HG02840 (cell line): ENCODE data around the gene ZFR2.
"Not testable (repeated sequence)": the region's sequence is repeated elsewhere in the genome, so short reads cannot be mapped to it uniquely, and the experiment has no call there.

Experiments
- ATAC-seq: cut with Tn5 transposase; IDR thresholded peaks from one replicate; pipeline ENCODE4 v1.9.1; 2021; ENCODE audit warnings: mild to moderate bottlenecking, moderate library complexity, moderate number of reproducible peaks; ENCODE audit not compliant: unreplicated experiment, low FRiP score

The ZFR2 gene

DNA sequence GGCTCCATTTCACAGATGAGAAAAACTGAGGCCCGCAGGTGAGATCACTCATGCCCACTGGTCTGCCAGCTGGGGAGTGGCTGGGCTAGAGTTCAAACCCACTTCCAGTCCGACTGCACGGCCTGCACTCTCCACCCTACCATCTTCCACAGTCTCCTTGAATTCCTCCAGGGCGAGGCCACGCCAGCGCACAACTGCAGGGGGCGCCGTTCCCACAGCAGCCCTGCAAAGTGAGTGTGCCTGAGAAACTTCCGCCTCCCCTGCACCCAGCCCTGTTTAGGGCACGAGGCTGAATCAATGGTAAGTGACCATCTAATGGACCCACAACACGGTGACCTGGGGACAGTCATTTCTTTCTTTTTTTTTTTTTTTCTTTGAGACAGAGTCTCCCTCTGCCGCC, 10.8 kb upstream of the ZFR2 start:
- no peak for ATAC-seq

DNA sequence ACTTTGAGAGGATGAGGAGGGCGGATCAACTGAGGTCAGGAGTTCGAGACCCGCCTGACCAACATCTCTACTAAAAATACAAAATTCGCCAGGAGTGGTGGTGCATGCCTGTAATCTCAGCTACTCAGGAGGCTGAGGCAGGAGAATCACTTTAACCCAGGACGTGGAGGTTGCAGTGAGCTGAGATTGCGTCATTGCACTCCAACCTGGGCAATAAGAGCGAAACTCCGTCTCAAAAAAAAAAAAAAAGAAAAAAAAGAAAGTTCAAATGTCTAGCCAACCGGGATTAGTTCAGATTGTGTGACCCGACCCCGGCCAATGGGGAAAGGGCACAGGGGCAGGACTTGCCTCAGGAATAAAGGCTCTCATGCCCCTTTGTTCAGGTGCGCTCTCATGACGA, 5.9 kb upstream of the ZFR2 start:
- ATAC-seq = not testable (repeated sequence)

DNA sequence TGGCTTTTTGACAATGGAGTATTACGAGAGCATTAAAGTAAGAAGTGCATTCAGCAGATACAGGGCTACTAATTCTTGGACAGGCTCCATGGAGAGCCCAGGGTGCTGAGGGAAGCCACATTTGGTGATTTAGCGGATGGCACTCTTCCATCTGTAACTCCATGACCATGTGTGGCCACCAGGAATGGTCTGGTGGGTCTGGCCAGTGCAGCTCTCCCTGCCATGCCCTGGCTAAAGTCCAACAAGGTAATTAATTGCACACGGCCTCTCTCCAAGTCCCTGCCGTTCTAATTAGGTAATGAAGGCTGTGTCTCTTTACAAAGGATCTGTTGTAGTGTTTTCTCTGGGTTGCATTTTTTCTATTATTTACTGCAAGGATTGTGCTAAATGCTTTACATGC, 4.3 kb upstream of the ZFR2 start:
- ATAC-seq = no peak

DNA sequence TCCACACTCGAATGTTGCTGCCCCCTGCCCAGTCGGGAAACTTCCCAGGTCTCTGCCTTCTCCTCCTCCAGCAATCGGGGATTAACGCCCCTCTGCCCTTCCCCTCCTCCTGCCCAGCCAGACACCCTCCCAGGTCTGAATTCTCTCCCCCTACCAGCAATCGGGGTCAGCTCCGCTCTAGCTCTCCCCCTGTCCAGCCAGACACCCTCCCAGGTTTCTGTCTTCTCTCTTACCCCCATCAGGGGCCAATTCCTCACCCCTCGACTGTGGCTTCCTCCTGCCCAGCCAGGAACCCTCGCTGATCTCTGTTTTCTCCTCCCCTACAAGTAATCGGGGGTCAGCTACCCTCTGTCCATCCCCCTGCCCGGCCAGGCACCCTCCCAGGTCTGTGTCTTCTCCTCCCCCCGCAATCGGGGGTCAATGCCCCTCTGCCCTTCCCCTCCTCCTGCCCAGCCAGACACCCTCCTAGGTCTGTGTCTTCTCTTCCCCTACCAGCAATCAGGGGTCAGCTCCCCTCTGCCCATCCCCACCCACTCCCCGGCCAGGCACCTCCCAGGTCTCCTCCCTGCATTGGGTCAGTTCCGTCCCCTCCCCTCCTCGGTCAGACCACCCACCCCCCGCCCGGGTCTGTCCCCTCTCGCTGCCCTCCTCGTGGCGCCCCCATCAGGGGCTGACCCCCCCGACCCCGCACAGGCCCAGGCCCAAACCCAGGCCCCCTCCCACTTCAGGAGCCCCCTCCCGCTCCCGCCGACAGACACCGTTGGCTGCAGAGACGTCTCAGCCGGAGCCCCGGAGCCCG, 668 bp downstream of the ZFR2 start:
- no peak for ATAC-seq

DNA sequence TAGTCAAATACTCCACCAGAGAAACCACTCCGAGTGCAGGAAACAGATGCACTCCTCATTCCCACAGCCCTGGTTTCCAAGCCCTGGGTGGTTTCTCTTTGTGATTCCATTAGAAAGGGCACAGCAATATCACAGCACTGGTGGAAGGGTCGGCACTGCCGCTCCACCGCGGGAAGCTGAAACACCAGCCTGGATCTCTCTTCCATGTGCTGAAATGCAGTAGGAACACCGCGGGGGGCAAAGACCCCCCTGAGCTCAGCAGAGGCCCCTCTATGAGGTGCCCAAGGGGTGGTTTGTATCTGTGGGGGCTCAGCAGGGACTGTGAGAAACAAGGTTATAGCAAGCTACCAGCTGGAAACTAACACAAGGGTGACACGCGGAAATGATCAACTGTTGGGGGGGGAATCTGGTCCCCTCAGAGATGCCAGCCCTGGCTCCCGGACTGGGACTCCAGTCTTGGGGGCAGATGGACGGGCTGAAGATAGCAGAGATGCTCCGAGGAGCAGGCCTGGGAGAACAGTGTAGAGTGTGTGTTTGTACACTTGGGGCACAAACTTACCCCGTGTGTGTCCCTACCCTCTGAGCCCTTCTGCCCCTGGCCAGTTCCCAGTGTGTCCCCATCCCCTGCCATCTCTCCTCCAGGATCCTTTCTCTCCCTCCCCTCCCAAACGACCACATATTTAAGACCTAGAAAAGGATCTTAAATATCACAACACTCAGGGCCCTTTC, 1.8 kb downstream of the ZFR2 start:
- no peak for ATAC-seq

DNA sequence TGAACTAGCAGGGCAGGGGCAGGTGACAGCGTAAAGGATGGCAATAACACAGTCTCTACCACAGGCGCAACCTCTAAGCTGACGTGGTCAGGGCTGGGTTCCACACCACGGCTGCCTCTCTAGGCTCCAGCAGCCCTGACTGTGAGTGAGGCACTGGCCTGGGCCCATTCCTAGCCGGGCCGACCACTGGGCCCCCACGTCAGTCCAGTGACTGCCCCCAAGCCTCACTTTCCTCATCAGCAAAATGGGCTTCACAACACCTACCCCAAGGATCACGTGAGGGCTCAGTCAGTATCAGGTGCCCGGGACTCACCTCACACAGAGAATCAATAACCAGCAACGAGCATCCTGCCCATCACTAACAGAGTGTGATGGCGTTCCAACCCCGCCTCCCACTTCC, 5.2 kb downstream of the ZFR2 start:
- no peak for ATAC-seq

DNA sequence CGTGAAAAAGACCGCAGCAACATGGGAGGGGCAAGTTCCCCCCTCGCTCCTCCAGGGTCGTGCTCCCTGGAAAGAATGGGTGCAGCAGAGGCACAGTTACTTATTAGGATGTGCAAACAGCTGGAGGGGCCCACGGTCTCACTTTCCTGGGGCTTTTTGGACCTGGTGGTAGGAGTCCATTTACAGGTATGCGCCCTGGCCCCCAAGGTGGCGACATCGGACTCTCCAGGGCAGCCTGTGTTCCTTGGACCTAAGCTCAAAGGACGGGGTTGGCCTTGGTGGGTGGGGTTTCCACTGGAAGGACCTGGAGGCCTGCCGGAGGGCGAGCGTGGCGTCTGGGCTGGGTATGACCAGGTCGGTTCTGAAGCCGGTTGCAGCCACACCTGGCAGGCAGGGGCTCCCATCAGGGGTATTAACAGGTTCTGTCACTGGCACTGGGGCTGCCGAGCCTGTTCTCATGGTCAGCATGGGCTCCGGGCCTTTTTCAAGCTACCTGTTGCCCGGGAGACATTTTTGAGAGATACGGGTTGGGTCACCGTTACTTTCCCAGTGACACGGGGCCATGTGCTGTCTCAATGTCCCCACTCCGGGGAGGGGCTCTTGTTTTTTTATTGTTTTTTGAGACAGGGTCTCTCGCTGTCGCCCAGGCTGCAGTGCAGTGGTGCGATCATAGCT, 5.9 kb downstream of the ZFR2 start:
- no peak for ATAC-seq

DNA sequence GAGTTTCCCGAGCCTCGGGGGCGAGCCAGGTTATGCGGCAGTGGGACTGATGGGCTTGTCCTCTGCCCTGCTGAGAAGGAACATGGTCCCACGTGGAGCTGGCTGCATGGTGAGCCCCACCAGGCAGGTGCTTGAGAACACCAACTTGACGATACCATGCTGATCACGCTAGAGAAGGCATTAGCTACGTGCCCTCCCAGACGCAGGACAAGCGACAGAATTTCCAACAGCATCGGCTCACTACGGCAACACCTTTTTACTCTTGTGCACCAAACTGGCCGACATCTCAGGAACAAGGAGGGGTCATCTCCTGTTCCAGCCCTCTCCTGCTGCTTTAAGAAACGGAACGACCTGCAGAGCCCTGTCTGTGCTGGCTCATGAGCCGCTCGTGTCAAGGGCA, 8.3 kb downstream of the ZFR2 start:
- no peak for ATAC-seq

DNA sequence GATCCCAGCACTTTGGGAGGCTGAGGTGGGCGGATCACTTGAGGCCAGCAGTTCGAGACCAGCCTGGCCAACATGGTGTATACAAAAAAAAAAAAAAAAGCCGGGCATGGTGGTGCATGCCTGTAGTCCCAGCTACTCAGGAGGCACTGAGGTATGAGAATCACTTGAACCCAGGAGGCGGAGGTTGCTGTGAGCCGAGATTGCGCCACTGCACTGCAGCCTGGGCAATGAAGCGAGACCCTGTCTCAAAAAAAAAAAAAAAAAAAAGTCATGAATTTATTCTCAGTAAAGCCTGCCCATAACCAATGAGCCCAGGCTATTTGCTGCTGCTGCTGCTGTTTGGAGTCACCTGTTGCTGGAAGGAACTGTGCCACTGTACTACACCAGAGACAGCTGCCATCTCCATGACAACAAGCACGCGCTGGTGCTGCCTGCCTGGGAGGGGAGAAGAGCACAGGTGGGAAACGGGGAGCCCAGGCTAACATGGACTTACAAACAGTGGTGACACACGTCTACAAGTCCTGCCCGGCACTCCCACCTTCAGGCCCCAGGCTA, 11.3 kb downstream of the ZFR2 start:
- ATAC-seq = no peak

DNA sequence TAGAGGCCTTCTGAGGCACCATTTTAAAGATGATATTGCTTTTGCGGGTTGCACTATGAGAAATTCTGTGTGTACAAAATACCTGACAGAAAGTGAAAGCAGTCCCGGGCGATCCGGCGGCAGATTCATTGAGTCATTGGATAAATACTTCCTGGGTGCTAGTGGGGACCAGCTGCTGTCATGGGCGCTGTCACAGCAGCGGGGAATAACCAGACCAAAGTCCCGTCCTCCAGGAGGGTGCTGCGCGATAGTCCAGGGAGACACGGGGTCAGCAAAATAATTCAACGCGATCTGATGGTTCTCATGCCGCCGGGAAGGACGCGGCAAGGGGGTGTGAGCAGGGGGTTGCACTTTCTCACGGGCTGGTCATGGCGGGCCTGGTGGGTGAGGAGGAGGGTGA, 13.5 kb downstream of the ZFR2 start:
- no peak for ATAC-seq

DNA sequence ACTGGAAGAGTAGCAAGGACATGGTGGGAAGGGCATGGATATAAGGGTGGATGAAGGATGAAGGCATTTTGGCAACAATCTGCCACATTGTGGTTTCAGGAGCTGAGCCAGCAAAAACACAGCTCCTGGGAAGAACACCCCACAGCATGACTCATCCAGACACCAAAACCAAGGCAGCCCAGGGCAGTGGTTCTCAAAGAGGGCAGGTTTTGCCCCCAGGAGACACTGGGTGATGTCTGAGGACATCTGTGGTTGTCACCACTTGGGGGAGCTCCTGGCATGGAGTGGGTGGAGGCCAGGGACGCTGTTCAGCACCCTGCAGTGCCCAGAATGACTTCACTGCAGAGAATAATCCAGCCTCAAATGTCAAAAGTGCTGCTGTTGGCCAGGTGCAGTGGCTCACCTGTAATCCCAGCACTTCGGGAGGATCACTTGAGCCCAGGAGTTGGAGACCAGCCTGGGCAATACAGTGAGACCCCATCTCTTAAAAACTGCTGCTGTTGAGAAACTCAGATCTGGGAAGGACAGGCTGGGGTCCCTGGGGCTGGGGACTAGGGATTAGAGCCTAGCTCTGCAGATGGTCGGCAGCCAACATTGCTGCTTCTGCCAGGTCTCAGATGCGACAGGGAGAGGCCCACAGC, 16.1 kb downstream of the ZFR2 start:
- ATAC-seq = no peak

DNA sequence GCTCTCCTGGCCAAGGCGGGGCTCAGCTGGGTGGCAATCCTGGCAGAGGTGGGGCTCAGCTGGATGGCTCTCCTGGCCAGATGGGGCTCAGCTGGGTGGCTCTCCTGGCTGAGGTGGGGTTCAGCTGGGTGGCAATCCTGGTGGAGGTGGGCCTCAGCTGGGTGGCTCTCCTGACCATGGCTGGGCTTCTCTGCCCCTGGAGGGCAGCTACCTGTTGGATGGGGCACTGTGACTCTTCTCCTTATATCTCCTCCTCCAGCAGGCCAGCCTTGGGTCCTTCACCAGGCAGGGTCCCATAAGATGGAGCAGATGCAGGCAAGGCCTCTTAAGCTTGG, 16.7 kb downstream of the ZFR2 start:
- no peak for ATAC-seq

DNA sequence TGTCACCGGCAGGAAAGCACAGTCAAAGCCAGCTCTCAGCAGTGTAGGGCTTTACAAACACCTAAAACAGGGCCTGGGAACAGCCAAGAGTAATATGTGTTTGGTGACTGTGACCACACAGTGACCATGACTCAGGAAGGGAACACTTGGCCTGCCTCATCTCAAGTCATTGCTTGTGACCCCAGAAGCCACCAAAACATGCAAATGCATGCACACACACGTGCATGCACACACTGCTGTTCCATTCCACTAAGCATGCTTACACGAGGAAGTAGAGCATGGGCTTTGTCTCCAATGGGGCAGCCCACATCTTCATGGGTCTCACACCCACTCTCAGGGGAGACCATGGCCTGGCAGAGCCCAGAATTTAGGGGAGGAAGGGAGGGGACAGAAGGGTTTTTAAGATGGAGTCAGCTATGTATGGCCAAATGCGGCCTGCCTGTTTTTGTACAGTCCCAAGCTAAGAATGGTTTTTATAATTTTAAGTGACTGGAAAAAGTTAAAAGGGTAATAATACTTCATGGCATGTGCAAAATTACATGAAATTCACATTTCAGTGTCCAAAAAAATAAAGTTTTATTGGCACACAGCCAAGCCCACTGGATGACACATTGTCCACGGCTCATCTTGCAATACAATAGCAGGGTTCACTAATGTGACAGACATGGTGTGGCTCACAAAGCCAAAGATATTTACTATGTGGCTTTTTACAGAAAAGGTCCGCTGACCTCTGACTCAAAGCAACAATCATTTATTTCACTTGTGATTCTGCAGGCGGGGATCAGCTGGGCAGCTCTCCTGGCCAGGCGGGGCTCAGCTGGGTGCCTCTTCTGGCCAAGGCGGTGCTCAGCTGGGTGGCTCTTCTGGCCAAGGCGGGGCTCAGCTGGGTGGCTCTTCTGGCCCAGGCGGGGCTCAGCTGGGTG, 17.3 kb downstream of the ZFR2 start:
- ATAC-seq = no peak

DNA sequence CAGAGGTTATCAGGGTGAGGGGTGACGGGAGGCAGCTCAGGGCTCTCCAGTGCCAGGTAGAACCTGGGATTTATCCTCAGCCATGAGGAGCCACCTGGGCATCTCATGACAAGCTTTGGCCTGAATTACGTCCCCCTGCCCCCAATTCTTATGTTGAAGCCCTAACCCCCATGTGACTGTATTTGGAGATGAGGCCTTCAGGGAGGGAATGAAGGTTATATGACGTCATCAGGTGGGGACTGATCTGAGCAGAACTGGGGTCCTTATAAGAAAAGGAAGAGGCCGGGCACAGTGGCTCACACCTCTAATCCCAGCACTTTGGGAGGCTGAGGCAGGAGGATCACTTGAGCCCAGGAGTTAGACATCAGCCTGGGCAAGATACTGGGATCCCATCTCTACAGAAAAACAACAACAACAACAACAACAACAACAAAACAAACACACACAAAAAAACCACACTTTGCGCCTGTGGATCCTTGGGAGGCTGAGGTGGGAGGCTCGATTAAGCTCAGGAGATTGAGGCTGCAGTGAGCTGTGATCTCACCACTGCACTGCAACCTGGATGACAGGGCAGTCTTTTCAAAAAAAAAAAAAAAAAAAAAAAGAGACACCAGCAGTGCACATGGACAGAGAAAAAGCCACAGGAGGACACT, 18.4 kb downstream of the ZFR2 start:
- ATAC-seq = no peak

DNA sequence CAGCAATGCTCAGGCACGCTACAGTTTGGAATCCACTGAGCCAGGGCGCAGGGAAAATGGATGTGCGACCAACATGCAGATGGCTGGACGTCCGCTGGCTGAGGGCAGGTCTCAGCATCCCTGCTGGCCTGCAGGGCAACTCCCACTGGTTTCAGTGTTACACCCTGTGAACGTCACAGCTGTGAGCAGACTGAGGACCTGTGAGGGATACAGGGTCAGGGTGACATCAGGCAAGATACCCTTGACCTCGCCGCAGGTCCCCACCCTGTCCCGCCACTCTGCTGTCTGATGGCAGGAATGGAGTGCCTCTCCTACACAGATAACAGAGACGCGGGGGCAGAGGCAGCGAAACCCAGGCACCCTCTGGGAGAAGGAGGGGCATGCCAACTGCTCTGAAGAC, 19.1 kb downstream of the ZFR2 start:
- ATAC-seq = no peak

DNA sequence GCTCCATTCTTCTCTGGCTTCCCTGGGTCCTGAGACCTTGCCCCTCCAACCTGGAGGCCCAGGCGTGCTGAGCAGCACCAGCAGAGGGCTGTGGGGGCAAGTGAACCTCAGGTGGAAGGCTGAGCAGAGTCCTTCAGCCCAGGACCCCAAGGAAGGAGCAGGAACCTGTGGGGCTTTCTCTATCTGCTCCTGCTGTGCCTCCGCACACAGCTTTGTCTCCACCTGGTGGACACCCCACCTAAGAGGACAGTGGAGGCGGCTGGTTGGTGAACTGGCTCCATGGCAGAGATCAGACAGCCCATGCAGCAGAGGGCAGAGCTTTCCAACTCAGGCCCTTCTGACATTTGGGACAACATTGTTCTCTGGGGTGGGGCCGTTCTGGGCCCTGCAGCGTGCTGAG, 19.7 kb downstream of the ZFR2 start:
- no peak for ATAC-seq

DNA sequence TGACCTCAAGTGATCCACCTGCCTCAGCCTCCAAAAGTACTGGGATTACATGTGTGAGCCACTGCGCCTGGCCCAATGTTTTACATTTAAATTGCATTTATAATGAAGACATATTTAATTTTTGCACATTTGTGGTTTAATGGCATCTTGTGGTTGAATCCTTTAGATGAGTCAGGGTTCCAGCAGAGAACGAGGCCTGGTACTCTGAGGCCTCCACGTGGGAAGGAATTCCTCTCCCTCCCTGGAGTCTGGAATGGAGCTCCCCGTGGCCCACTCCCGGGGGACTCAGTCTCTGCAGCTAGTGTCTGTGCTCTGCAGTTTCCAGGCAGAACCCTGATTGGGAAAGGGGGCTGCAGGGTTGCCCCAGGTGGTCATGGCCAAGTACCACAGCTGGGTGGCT, 24.2 kb downstream of the ZFR2 start:
- ATAC-seq = no peak

DNA sequence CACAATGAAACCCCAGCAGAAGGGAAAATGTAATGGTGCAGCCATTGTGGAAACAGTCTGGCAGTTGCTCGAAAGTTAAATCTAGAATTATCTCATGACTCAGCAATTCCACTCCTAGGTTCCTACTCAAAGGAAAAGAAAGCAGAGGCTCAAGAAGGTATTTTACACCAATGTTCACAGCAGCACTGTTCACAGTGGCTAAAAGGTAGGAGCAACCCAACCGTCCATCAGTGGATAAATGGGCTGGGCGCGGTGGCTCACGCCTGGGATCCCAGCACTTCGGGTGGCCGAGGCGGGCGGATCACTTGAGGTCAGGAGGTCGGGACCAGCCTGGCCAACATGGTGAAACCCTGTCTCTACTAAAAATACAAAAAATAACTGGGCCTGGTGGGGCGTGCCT, 25.9 kb downstream of the ZFR2 start:
- ATAC-seq = no peak

DNA sequence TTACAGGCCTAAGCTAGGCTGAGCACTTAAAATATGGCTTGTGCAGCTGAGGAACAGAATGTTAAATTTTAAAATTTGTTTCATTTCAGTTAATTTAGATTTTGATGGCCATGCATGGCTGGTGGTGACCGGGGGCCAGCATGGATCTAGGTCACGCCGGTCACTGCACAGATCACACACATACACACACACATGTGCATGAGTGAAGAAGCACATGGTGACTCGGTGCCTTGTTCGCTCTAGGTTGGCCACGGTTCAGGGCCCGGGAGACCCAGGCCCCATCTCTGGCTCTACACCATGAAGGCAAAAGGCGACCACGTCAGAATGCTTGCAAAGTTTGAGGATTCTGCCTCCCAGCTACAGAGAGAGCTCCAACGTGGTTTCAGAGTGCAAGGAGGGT, 28.0 kb downstream of the ZFR2 start:
- ATAC-seq = no peak
